IPS-15b (cell line): ENCODE results near the gene PRDX2.

ENCODE experiments used
- H3K27me3 ChIP-seq: one replicate; pipeline ENCODE4 v1.6.1; 2013; ENCODE audit warnings: low read length; ENCODE audit not compliant: control insufficient read depth, insufficient read depth
- H3K36me3 ChIP-seq: one replicate; pipeline ENCODE4 v1.6.1; 2013; ENCODE audit warnings: low read length; ENCODE audit not compliant: control insufficient read depth, insufficient read depth
- H3K4me1 ChIP-seq: one replicate; pipeline ENCODE4 v1.6.1; 2013; ENCODE audit warnings: mild to moderate bottlenecking, low read length; ENCODE audit not compliant: control insufficient read depth, insufficient read depth
- H3K4me3 ChIP-seq: one replicate; pipeline ENCODE4 v1.5.1; 2013; ENCODE audit warnings: low read depth, low read length
- H3K9ac ChIP-seq: one replicate; pipeline ENCODE4 v1.6.1; 2013; ENCODE audit warnings: low read depth, mild to moderate bottlenecking, low read length
- H3K9me3 ChIP-seq: one replicate; pipeline ENCODE4 v1.6.1; 2013; ENCODE audit warnings: mild to moderate bottlenecking, low read length; ENCODE audit not compliant: control insufficient read depth, insufficient read depth

Gene PRDX2

DNA sequence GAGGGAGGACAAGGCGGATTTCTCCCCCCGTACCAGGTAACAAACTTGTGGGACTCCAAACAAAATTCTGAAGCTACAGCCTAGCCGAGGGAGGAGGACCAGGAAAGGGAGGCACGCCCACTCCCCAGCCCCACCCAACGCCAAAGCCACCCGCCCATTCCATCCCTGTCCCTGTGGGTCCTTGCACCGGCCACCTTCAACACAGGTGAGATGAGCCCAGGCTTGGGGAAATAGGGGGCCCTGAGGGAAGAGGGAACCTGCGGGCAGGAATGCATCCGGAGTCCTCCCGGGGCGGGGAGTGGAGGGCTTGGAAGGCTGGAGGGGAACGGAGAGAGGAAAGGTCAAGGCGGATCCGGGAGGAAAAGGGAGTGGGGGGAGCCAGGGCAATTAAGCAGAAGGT lies 50.0 kb downstream of the PRDX2 start, which contains the start of gene BEST2:
BEST2 (plus strand) TSS at position 157 of the 400 bp plus-strand sequence. CDS start 802 bp downstream, outside the sequence.
- Histone ChIP-seq H3K4me3 (peak within 1 kb of the TSS; percentile 60), H3K4me1 (no peaks in the 10 kb centered on the region), H3K36me3 (peaks cover 9% of the 10 kb centered on the region), H3K9me3 (no peaks in the 10 kb centered on the region), H3K9ac (peak within 1 kb of the TSS; percentile 47), H3K27me3 (peaks cover 27% of the 10 kb centered on the region)

DNA sequence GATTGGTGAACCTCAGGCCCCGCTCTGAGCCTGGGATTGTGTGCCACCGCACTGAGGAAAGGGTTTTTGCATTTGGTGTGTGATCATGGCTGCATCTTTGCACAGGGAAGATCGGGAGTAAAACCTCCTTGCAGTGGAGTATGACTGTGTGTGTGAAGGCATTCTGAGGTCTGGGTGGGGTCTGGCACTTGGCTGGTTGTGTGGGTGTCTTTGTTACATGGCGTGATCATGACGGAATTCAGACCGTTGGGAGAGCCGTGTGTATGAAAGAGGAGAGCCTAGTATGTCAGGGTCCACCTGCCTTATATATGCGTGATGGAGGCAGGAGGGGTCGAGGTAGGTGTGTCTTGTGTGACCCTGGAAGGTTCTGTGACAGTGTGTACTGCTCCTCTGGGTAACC lies 50.7 kb downstream of the PRDX2 start:
- Histone ChIP-seq H3K9me3 (no peaks in the 10 kb centered on the region), H3K9ac (no peak overlapping the region), H3K36me3 (peaks cover 9% of the 10 kb centered on the region), H3K27me3 (peaks cover 27% of the 10 kb centered on the region), H3K4me3 (no peak overlapping the region), H3K4me1 (no peaks in the 10 kb centered on the region)

DNA sequence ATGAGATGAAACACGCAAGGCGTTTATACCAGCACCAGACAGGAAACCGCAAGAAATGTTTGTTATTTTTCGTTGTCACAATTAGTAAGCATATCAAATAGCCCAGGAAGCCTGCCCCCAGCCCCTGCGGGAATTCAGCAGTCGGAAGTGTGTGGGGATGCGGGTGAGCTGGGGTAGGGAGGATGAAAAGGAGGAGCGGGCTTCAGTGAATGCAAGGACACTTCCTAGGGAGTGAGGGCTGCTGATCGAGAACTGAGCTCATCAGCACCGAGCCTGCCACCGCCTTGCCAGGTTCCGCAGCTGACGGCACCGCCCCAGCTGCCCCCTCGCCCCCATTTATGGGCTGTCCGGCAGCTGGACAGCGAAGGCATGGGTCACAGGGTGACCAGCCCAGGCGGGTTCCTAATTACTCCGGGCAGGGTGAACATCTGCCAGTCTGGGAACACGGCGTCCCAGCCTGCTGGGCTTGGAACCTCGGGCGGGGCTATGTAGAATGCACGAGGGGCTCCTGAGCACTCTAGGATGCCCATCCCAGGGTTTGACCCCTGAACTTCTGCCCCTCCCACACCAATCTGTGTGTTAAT lies 51.6 kb downstream of the PRDX2 start:
- Histone ChIP-seq H3K4me3 (no peak overlapping the region), H3K9me3 (no peaks in the 10 kb centered on the region), H3K9ac (no peak overlapping the region), H3K27me3 (peaks cover 27% of the 10 kb centered on the region), H3K4me1 (no peaks in the 10 kb centered on the region), H3K36me3 (peaks cover 9% of the 10 kb centered on the region)

DNA sequence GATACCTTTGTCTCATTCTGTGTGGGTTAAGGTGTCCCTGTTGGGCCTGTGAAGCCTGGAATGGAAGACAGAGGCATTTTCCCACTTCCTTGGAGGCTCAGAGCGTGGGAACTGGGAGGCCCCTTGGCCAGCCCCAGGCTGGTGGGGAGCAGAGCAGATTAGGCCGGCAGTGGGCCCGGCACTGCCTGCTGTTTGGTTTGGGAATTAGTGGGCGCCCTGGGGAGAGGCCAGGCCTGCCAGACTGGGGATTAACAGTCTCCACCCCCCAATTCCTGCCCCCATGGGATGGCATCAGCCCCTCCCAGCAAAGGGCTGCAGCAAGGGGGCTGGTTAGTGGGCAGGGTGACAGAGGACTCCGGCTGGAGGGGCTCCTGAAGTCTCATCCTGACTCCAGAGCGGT lies 53.1 kb downstream of the PRDX2 start:
- H3K36me3 ChIP-seq, result peaks cover 16% of the 10 kb centered on the region
- no peaks in the 10 kb centered on the region for H3K4me1 ChIP-seq
- no peak overlapping the region for H3K9ac ChIP-seq

More for the DNA sequence above, 53.1 kb downstream of the PRDX2 start:
- no peak overlapping the region for H3K4me3 ChIP-seq
- H3K27me3 ChIP-seq, result peaks cover 24% of the 10 kb centered on the region
- H3K9me3 ChIP-seq, result no peaks in the 10 kb centered on the region
